WTC11 (cell line): ENCODE measurements around the gene IP6K3.

Source experiments
- ETV6 ChIP-seq: sonication (generic); formaldehyde crosslinking; IDR thresholded peaks from 2 replicates; pipeline ENCODE4 v1.8.1; 2022; ENCODE audit warnings: mild to moderate bottlenecking, missing genetic modification reagents
- IRF2 ChIP-seq: sonication (generic); formaldehyde crosslinking; IDR thresholded peaks from 2 replicates; pipeline ENCODE4 v1.8.0; 2022; ENCODE audit warnings: low read depth, missing genetic modification reagents, borderline replicate concordance
- MYBL2 ChIP-seq: sonication (generic); formaldehyde crosslinking; IDR thresholded peaks from 2 replicates; pipeline ENCODE4 v1.8.1; 2023; ENCODE audit warnings: mild to moderate bottlenecking, moderate library complexity, missing genetic modification reagents
- RELA ChIP-seq: sonication (generic); formaldehyde crosslinking; IDR thresholded peaks from 2 replicates; pipeline ENCODE4 v1.8.1; 2022; ENCODE audit warnings: missing genetic modification reagents, mild to moderate bottlenecking, borderline replicate concordance
- TF ChIP-seq, protein P1 (sequence below): sonication (generic); formaldehyde crosslinking; IDR thresholded peaks from 2 replicates; pipeline ENCODE4 v1.8.1; 2022; ENCODE audit warnings: low read depth, missing genetic modification reagents, borderline replicate concordance
- TF ChIP-seq, protein P2 (sequence below): fragments of 200-600 bp; IDR thresholded peaks from 2 replicates; pipeline ENCODE4 v1.8.0; 2022; ENCODE audit warnings: antibody characterized with exemption
- TF ChIP-seq, protein P3 (sequence below): sonication (generic); formaldehyde crosslinking; IDR thresholded peaks from 2 replicates; pipeline ENCODE4 v1.8.0; 2023; ENCODE audit warnings: missing genetic modification reagents, mild to moderate bottlenecking, borderline replicate concordance
- TF ChIP-seq, protein P4 (sequence below): fragments of 250-450 bp; sonication (Bioruptor Pico); IDR thresholded peaks from 2 replicates; pipeline ENCODE4 v1.8.0; 2021; ENCODE audit warnings: mild to moderate bottlenecking
- TF ChIP-seq, protein P5 (sequence below): sonication (generic); formaldehyde crosslinking; IDR thresholded peaks from 2 replicates; pipeline ENCODE4 v1.8.0; 2022; ENCODE audit warnings: mild to moderate bottlenecking, missing genetic modification reagents

DNA sequence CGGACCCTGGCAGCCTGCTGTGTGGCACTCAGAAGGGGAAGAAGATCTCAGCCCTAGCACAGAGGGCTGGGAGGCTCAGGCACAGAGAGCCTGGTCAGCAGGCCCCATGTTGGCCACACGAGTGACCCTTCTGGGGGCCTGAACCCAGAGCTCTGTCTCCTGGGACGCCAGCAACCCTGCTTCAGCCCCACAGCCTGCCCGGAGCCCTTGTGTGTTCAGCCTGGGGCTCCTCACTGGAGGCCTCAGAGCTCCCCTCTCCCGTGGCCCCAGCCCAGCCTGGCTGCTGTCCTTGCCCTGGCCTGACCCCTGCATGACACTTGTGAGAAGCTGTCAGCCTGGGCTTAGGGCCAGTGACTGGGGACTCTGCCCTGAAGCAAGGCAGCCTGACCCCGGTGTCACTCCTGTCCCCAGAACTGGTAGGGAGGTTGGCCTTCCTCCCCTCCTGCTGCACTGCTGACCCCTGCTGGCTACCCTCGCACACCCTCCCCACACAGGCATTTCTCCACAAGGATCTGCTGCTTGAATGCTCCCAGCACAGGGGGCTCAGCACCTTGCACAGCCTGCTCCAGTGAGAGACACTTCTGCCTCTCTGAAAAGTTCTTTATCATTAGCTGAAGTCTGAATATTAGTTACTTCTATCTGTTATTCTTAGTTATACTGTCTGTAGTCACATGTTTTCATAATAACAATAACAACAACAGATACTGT is 15.4 kb upstream of the IP6K3 start:
- TF ChIP-seq, protein P1, sequence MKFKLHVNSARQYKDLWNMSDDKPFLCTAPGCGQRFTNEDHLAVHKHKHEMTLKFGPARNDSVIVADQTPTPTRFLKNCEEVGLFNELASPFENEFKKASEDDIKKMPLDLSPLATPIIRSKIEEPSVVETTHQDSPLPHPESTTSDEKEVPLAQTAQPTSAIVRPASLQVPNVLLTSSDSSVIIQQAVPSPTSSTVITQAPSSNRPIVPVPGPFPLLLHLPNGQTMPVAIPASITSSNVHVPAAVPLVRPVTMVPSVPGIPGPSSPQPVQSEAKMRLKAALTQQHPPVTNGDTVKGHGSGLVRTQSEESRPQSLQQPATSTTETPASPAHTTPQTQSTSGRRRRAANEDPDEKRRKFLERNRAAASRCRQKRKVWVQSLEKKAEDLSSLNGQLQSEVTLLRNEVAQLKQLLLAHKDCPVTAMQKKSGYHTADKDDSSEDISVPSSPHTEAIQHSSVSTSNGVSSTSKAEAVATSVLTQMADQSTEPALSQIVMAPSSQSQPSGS (CRISPR knock-in tag): no peak
- TF ChIP-seq, protein P2, sequence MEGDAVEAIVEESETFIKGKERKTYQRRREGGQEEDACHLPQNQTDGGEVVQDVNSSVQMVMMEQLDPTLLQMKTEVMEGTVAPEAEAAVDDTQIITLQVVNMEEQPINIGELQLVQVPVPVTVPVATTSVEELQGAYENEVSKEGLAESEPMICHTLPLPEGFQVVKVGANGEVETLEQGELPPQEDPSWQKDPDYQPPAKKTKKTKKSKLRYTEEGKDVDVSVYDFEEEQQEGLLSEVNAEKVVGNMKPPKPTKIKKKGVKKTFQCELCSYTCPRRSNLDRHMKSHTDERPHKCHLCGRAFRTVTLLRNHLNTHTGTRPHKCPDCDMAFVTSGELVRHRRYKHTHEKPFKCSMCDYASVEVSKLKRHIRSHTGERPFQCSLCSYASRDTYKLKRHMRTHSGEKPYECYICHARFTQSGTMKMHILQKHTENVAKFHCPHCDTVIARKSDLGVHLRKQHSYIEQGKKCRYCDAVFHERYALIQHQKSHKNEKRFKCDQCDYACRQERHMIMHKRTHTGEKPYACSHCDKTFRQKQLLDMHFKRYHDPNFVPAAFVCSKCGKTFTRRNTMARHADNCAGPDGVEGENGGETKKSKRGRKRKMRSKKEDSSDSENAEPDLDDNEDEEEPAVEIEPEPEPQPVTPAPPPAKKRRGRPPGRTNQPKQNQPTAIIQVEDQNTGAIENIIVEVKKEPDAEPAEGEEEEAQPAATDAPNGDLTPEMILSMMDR: no peak
- TF ChIP-seq, protein P3, sequence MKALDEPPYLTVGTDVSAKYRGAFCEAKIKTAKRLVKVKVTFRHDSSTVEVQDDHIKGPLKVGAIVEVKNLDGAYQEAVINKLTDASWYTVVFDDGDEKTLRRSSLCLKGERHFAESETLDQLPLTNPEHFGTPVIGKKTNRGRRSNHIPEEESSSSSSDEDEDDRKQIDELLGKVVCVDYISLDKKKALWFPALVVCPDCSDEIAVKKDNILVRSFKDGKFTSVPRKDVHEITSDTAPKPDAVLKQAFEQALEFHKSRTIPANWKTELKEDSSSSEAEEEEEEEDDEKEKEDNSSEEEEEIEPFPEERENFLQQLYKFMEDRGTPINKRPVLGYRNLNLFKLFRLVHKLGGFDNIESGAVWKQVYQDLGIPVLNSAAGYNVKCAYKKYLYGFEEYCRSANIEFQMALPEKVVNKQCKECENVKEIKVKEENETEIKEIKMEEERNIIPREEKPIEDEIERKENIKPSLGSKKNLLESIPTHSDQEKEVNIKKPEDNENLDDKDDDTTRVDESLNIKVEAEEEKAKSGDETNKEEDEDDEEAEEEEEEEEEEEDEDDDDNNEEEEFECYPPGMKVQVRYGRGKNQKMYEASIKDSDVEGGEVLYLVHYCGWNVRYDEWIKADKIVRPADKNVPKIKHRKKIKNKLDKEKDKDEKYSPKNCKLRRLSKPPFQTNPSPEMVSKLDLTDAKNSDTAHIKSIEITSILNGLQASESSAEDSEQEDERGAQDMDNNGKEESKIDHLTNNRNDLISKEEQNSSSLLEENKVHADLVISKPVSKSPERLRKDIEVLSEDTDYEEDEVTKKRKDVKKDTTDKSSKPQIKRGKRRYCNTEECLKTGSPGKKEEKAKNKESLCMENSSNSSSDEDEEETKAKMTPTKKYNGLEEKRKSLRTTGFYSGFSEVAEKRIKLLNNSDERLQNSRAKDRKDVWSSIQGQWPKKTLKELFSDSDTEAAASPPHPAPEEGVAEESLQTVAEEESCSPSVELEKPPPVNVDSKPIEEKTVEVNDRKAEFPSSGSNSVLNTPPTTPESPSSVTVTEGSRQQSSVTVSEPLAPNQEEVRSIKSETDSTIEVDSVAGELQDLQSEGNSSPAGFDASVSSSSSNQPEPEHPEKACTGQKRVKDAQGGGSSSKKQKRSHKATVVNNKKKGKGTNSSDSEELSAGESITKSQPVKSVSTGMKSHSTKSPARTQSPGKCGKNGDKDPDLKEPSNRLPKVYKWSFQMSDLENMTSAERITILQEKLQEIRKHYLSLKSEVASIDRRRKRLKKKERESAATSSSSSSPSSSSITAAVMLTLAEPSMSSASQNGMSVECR: no peak
- no peak for TF ChIP-seq ETV6 (CRISPR knock-in tag)
- no peak for TF ChIP-seq RELA
- TF ChIP-seq, protein P4, sequence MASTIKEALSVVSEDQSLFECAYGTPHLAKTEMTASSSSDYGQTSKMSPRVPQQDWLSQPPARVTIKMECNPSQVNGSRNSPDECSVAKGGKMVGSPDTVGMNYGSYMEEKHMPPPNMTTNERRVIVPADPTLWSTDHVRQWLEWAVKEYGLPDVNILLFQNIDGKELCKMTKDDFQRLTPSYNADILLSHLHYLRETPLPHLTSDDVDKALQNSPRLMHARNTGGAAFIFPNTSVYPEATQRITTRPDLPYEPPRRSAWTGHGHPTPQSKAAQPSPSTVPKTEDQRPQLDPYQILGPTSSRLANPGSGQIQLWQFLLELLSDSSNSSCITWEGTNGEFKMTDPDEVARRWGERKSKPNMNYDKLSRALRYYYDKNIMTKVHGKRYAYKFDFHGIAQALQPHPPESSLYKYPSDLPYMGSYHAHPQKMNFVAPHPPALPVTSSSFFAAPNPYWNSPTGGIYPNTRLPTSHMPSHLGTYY (CRISPR knock-in tag): no peak
- TF ChIP-seq, protein P5, sequence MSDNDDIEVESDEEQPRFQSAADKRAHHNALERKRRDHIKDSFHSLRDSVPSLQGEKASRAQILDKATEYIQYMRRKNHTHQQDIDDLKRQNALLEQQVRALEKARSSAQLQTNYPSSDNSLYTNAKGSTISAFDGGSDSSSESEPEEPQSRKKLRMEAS (CRISPR knock-in tag): no peak
- TF ChIP-seq MYBL2 (CRISPR knock-in tag): no peak
- TF ChIP-seq IRF2 (CRISPR knock-in tag): no peak
